ENCODE measurements around the gene CENPX.

CENPX gene

GRCh38 chr17:82022310-82022980 is at the start of gene CENPX:
CENPX (minus strand) TSS chr17:82022878; CDS start chr17:82022861, 17 bp downstream.
- H3K4me1 Mint-ChIP-seq (ENCODE audit: low read depth): peaks cover 19% of the 10 kb centered on the region
- H3K27ac Mint-ChIP-seq: peak within 1 kb of the TSS; percentile 69
- H3K36me3 Mint-ChIP-seq (ENCODE audit: low read depth): peaks cover 2% of the 10 kb centered on the region
- H3K27me3 Mint-ChIP-seq (ENCODE audit: low read depth): no peaks in the 10 kb centered on the region
- DNase-seq (ENCODE audit: low spot score): no peak
- no peaks in the 10 kb centered on the region for H3K9me3 Mint-ChIP-seq
- peak within 1 kb of the TSS; percentile 89 for H3K4me3 Mint-ChIP-seq

- Mint-ChIP-seq H3K9me3 (no peaks in the 10 kb centered on the region), H3K27me3 (ENCODE audit: low read depth) (peaks cover 8% of the 10 kb centered on the region), H3K27ac (no peak overlapping the region), H3K4me3 (no peak overlapping the region), H3K4me1 (ENCODE audit: low read depth) (no peaks in the 10 kb centered on the region), H3K36me3 (ENCODE audit: low read depth) (peaks cover 1% of the 10 kb centered on the region)
- DNase-seq (ENCODE audit: low spot score): no peak
These were observed 47.9 kb upstream of the CENPX start for GRCh38 chr17:82070611-82071010.

DNA sequence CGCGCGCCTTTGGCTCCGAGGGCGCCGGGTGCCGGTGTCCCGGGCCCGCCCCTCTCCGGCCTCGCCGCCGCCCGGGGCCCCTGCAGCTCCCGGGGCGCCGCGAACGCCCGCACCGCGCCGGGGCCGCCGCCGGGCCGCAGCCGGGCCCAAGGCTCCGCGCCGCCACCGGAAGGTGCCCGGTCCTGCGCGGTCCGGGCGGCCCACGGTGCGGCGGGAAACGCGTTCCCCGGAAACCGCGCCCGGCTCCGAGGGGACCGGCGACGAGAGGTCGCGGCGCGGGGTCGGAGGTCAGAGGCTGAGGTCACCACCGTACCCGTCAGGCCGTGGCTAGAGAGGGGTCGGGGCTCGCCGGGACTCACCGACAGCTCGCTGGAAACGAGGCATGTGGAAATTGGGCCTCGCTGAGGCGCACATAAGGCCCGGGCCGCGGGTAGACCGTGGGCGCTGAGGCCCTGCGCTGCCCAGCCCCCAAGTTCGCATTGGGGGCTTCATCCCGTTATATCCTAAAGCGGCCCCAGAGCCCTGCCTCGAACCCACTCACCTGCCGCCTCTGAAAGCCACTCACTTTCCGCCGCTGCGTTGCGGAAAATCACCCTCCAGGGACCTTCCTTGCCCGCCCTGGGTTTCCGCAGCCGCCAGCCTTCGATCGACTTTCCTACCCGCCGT is 43.1 kb upstream of the CENPX start, which contains the start of gene DUS1L:
TSS of gene DUS1L (minus strand) at position 167 of the 666 bp plus-strand sequence. CDS start 745 bp downstream, outside the sequence.
- H3K27me3 Mint-ChIP-seq (ENCODE audit: low read depth): peaks cover 3% of the 10 kb centered on the region
- DNase-seq (ENCODE audit: low spot score): peak; percentile 74
- peaks cover 1% of the 10 kb centered on the region for H3K4me1 Mint-ChIP-seq (ENCODE audit: low read depth)
- peaks cover 1% of the 10 kb centered on the region for H3K36me3 Mint-ChIP-seq (ENCODE audit: low read depth)
- no peaks in the 10 kb centered on the region for H3K9me3 Mint-ChIP-seq
- H3K27ac Mint-ChIP-seq: peak within 1 kb of the TSS; percentile 90
- H3K4me3 Mint-ChIP-seq: peak within 1 kb of the TSS; percentile 86

- Mint-ChIP-seq H3K36me3 (ENCODE audit: low read depth) (peaks cover 3% of the 10 kb centered on the region), H3K4me1 (ENCODE audit: low read depth) (peaks cover 1% of the 10 kb centered on the region), H3K9me3 (no peaks in the 10 kb centered on the region), H3K27ac (peak overlapping the region; percentile 26), H3K27me3 (ENCODE audit: low read depth) (no peaks in the 10 kb centered on the region), H3K4me3 (peak overlapping the region; percentile 69)
- no peak for DNase-seq (ENCODE audit: low spot score)
These were observed 42.5 kb upstream of the CENPX start for GRCh38 chr17:82065193-82065637.

GRCh38 chr17:82064433-82065192 is 41.9 kb upstream of the CENPX start:
- peaks cover 1% of the 10 kb centered on the region for H3K4me1 Mint-ChIP-seq (ENCODE audit: low read depth)
- H3K4me3 Mint-ChIP-seq: peak overlapping the region; percentile 69
- H3K9me3 Mint-ChIP-seq: no peaks in the 10 kb centered on the region
- H3K27me3 Mint-ChIP-seq (ENCODE audit: low read depth): no peaks in the 10 kb centered on the region
- no peak for DNase-seq (ENCODE audit: low spot score)
- H3K36me3 Mint-ChIP-seq (ENCODE audit: low read depth): peaks cover 6% of the 10 kb centered on the region
- H3K27ac Mint-ChIP-seq: peak overlapping the region; percentile 26

- Mint-ChIP-seq H3K36me3 (ENCODE audit: low read depth) (peaks cover 6% of the 10 kb centered on the region), H3K9me3 (no peaks in the 10 kb centered on the region), H3K27me3 (ENCODE audit: low read depth) (no peaks in the 10 kb centered on the region), H3K27ac (no peak overlapping the region), H3K4me1 (ENCODE audit: low read depth) (peaks cover 1% of the 10 kb centered on the region), H3K4me3 (peak overlapping the region; percentile 69)
- no peak for DNase-seq (ENCODE audit: low spot score)
These were observed 41.0 kb upstream of the CENPX start for GRCh38 chr17:82063424-82064415.

DNA sequence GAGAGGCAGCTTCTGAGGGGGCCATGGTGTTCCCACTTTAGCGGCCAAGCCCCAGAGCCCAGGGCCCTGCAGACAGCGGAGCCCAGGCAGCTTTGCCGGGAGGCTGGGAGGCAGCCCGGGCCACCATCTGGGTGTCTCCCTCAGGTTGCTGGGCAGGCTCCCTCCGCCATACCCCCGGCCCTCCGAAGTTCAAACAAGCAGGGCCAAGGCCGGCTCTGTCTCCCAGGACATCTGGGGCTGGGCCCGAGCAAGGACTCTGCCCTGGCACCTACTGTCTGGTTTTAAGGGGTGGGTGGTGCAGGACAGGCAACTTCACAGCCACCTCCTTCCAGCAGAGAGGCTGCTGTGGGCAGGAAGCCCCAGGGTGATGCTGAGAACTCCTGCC is 40.3 kb upstream of the CENPX start:
- peaks cover 6% of the 10 kb centered on the region for H3K36me3 Mint-ChIP-seq (ENCODE audit: low read depth)
- no peak overlapping the region for H3K27ac Mint-ChIP-seq
- H3K27me3 Mint-ChIP-seq (ENCODE audit: low read depth): no peaks in the 10 kb centered on the region
- DNase-seq (ENCODE audit: low spot score): no peak
- H3K9me3 Mint-ChIP-seq: no peaks in the 10 kb centered on the region
- H3K4me1 Mint-ChIP-seq (ENCODE audit: low read depth): peaks cover 1% of the 10 kb centered on the region
- H3K4me3 Mint-ChIP-seq: no peak overlapping the region

DNA sequence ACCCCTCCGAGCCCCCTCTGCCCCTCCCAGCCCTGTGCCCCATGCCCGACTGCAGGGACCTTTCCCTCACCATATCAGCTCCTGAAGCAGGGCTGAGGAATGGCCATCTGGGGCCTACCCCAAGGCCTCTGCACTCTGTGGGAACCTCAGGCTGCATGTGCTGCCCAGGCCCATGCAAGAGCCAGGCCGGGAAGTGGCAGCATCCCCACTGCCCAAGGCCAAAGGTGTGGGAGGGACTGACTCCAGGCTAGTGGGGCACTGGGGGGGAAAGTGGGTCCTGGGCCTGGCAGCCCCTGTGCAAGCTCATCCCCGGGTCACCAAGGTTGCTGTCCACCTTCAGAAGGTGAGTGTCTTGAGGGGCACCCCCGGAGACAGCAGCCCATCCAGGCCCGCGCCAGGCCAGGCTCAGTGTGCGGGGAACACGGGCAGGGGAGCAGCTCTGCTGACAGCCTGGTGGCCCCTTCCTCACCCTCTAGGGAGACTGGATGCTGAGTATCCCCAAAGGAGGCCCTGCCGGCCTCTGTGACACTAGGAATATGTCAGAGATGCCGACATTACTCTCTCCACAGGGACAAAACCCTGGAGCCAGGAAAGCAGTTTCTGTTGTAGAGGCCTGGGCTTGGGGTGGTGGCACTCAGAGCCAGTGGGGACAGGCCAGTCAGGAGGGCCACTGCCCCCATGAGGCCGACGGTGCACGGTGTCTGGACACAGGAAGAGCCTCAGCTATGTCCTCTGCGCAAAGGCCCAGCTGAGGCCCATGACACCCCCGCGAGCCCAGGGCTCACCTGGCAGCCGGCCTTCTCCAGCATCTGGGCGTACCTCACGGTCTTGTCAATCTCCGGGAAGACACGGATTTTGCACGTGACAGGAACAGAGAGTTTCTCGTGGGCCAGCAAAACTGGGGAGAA is 39.7 kb upstream of the CENPX start:
- Mint-ChIP-seq H3K27ac (no peak overlapping the region), H3K9me3 (no peaks in the 10 kb centered on the region), H3K4me3 (no peak overlapping the region), H3K36me3 (ENCODE audit: low read depth) (peaks cover 11% of the 10 kb centered on the region), H3K27me3 (ENCODE audit: low read depth) (no peaks in the 10 kb centered on the region), H3K4me1 (ENCODE audit: low read depth) (peaks cover 1% of the 10 kb centered on the region)
- DNase-seq (ENCODE audit: low spot score): no peak

- no peak overlapping the region for H3K4me3 Mint-ChIP-seq
- no peak for DNase-seq (ENCODE audit: low spot score)
- H3K36me3 Mint-ChIP-seq (ENCODE audit: low read depth): peaks cover 11% of the 10 kb centered on the region
- no peaks in the 10 kb centered on the region for H3K27me3 Mint-ChIP-seq (ENCODE audit: low read depth)
- H3K9me3 Mint-ChIP-seq: no peaks in the 10 kb centered on the region
- peaks cover 1% of the 10 kb centered on the region for H3K4me1 Mint-ChIP-seq (ENCODE audit: low read depth)
- no peak overlapping the region for H3K27ac Mint-ChIP-seq
These were observed 38.6 kb upstream of the CENPX start for GRCh38 chr17:82061047-82061925.

- Mint-ChIP-seq H3K27ac (no peak overlapping the region), H3K9me3 (no peaks in the 10 kb centered on the region), H3K27me3 (ENCODE audit: low read depth) (no peaks in the 10 kb centered on the region), H3K4me3 (no peak overlapping the region), H3K4me1 (ENCODE audit: low read depth) (peaks cover 1% of the 10 kb centered on the region), H3K36me3 (ENCODE audit: low read depth) (peaks cover 15% of the 10 kb centered on the region)
- no peak for DNase-seq (ENCODE audit: low spot score)
These were observed 37.9 kb upstream of the CENPX start for GRCh38 chr17:82060614-82061013.

GRCh38 chr17:82060001-82060380 is 37.3 kb upstream of the CENPX start:
- H3K36me3 Mint-ChIP-seq (ENCODE audit: low read depth): peaks cover 19% of the 10 kb centered on the region
- no peak for DNase-seq (ENCODE audit: low spot score)
- H3K27ac Mint-ChIP-seq: peak overlapping the region; percentile 36
- no peak overlapping the region for H3K4me3 Mint-ChIP-seq
- H3K27me3 Mint-ChIP-seq (ENCODE audit: low read depth): no peaks in the 10 kb centered on the region
- H3K4me1 Mint-ChIP-seq (ENCODE audit: low read depth): peaks cover 1% of the 10 kb centered on the region
- no peaks in the 10 kb centered on the region for H3K9me3 Mint-ChIP-seq
